ENCODE measurements around the gene CENPF. TPM values are rescaled to one million over a fixed set of nuclear protein-coding genes. Genes with fewer than 3 reads are reported as not detected.

Gene CENPF
- total and polyA plus RNA-seq, 9 of the 15 experiments (the other 6 are each of a cell fraction or from before 2014, with no cell fraction given) = 50.6 to 180 (median 98.3) TPM

GRCh38 chr1:214621236-214621635, 18.2 kb downstream of the CENPF start (continued):
- TF ChIP-seq CLOCK (CRISPR knock-in tag; IDR thresholded peaks at IDR 0.05; ENCODE audit: borderline replicate concordance) (no peak), ZNF699 (CRISPR knock-in tag; IDR thresholded peaks at IDR 0.05; ENCODE audit: insufficient replicate concordance) (no peak), FOXP4 (CRISPR knock-in tag; IDR thresholded peaks at IDR 0.05; ENCODE audit: borderline replicate concordance) (no peak)

DNA sequence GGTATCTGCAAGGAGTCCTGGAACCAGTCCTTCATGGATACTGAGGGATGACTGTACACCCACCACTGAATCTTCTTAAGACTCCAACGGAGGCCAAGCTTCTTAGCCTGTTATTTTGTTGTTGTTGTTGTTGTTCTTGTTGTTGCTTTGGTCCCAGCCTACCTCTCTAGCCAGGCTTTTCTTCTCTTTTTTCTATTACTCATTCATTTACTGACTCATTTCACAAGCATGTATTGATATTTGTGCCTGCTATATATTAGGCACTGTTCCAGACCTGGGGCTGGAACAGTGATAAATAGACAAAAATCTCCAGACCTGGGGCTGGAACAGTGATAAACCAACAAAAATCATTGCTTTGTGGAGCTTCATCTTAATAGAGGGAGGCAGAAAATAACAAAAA, 20.4 kb downstream of the CENPF start:
- intact Hi-C loops (cut with micrococcal nuclease) = no loop called here
- Histone ChIP-seq H3K4me2 (ENCODE audit: insufficient read depth, low read length) (no peak overlapping the region), H3K4me3 (no peak overlapping the region), H3K4me1 (replicated peaks in 1 of 2; ENCODE audit: control insufficient read depth in 2 of 2, insufficient read depth in 2 of 2, low read length in 2 of 2) (no peaks in the 10 kb centered on the region), H3K79me2 (ENCODE audit: control insufficient read depth, insufficient read depth, low read length) (no peaks in the 10 kb centered on the region), H3K9me3 (replicated peaks; ENCODE audit: control insufficient read depth, insufficient read depth, low read depth, low read length) (no peaks in the 10 kb centered on the region), H3K27ac (ENCODE audit: extremely low read depth, low read depth, low read length) (no peak overlapping the region), H3K9ac (ENCODE audit: insufficient read depth in 1 of 2, low read depth in 2 of 2, low read length in 2 of 2) (no peak overlapping the region), H3K9me1 (ENCODE audit: control insufficient read depth, insufficient read depth, low read length) (no peaks in the 10 kb centered on the region), H3K27me3 (ENCODE audit: control insufficient read depth in 2 of 2, insufficient read depth in 2 of 2, low read length in 2 of 2) (no peaks in the 10 kb centered on the region), H3K36me3 (ENCODE audit: control insufficient read depth, insufficient read depth, low read length) (peaks cover 83% of the 10 kb centered on the region), H4K20me1 (replicated peaks; ENCODE audit: control insufficient read depth, insufficient read depth, low read length) (no peaks in the 10 kb centered on the region), H2AFZ (ENCODE audit: low read depth, low read length) (no peak overlapping the region)
- in situ Hi-C loops (cut with MboI) = no loop called here
- ATAC-seq = no peak
- POLR2A ChIA-PET = interaction anchor here (1.1 kb wide), 1 partner anchor 11 kb away, joined by 3 read pairs; no protein-coding TSS in a partner anchor
- no peak for DNase-seq (ENCODE audit: extremely low read depth in 1 of 4, low spot score in 3 of 4)
- FAIRE-seq = no peak
- 75% methylated on average over 1 of the region's 1 CpG for WGBS (ENCODE audit: insufficient coverage, low coverage, missing lambda C conversion rate)
- CTCF ChIA-PET (ENCODE audit: low intra/inter-chr PET ratio) = no interaction called here
- no TSS peak for BruUV-seq (replicated peaks)
- TF ChIP-seq ZNF717 (CRISPR knock-in tag; IDR thresholded peaks at IDR 0.05) (no peak), NKRF (IDR thresholded peaks at IDR 0.05; ENCODE audit: borderline replicate concordance) (no peak), ZNF436 (CRISPR knock-in tag; IDR thresholded peaks at IDR 0.05) (no peak)
- TF ChIP-seq, protein P1, sequence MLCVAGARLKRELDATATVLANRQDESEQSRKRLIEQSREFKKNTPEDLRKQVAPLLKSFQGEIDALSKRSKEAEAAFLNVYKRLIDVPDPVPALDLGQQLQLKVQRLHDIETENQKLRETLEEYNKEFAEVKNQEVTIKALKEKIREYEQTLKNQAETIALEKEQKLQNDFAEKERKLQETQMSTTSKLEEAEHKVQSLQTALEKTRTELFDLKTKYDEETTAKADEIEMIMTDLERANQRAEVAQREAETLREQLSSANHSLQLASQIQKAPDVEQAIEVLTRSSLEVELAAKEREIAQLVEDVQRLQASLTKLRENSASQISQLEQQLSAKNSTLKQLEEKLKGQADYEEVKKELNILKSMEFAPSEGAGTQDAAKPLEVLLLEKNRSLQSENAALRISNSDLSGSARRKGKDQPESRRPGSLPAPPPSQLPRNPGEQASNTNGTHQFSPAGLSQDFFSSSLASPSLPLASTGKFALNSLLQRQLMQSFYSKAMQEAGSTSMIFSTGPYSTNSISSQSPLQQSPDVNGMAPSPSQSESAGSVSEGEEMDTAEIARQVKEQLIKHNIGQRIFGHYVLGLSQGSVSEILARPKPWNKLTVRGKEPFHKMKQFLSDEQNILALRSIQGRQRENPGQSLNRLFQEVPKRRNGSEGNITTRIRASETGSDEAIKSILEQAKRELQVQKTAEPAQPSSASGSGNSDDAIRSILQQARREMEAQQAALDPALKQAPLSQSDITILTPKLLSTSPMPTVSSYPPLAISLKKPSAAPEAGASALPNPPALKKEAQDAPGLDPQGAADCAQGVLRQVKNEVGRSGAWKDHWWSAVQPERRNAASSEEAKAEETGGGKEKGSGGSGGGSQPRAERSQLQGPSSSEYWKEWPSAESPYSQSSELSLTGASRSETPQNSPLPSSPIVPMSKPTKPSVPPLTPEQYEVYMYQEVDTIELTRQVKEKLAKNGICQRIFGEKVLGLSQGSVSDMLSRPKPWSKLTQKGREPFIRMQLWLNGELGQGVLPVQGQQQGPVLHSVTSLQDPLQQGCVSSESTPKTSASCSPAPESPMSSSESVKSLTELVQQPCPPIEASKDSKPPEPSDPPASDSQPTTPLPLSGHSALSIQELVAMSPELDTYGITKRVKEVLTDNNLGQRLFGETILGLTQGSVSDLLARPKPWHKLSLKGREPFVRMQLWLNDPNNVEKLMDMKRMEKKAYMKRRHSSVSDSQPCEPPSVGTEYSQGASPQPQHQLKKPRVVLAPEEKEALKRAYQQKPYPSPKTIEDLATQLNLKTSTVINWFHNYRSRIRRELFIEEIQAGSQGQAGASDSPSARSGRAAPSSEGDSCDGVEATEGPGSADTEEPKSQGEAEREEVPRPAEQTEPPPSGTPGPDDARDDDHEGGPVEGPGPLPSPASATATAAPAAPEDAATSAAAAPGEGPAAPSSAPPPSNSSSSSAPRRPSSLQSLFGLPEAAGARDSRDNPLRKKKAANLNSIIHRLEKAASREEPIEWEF (CRISPR knock-in tag; IDR thresholded peaks at IDR 0.05) = no peak
